Activated CD8-positive, alpha-beta memory T cell treated with anti-CD3 and anti-CD28 coated beads for 36 hours (primary cell): ENCODE results near the gene WAPL. TPM values are rescaled to one million over a fixed set of nuclear protein-coding genes. Genes with fewer than 3 reads are reported as not detected.

Experiments
- CTCF ChIA-PET: fragments of 350-600 bp; sonication (Branson Sonifier 250); formaldehyde crosslinking; loops from one replicate; lab custom pipeline; 2021; ENCODE audit warnings: antibody characterized with exemption; lab: Charles Lee
- POLR2A ChIA-PET: fragments of 350-600 bp; sonication (Branson Sonifier 250); formaldehyde crosslinking; loops from one replicate; lab custom pipeline; 2021; ENCODE audit warnings: antibody characterized with exemption; lab: Charles Lee
- total RNA-seq, 2 experiments: library from RNA; stranded (reverse); gene quantifications; one replicate each; pipeline ENCODE4 v1.2.3, GENCODE V29; 2021

The WAPL gene
- total RNA-seq, 2 experiments from 2014 or later, result 49.6 to 50.7 TPM

GRCh38 chr10:86489960-86490612 is 31.5 kb downstream of the WAPL start:
- POLR2A ChIA-PET, result no interaction called here
- CTCF ChIA-PET, result interaction anchor here (0.7 kb wide), 1 partner anchor 13 kb away, joined by 3 read pairs; no protein-coding TSS in a partner anchor

GRCh38 chr10:86489071-86489810 is 32.4 kb downstream of the WAPL start:
- ChIA-PET CTCF (no interaction called here), POLR2A (no interaction called here)

- ChIA-PET CTCF (no interaction called here), POLR2A (no interaction called here)
These were observed 34.7 kb downstream of the WAPL start for GRCh38 chr10:86486856-86487255.

GRCh38 chr10:86483664-86484063 is 37.9 kb downstream of the WAPL start:
- POLR2A ChIA-PET, result no interaction called here
- CTCF ChIA-PET, result interaction anchor here (0.7 kb wide), 2 partner anchors 8 to 316 kb away, joined by 3 to 4 read pairs; no protein-coding TSS in a partner anchor

GRCh38 chr10:86481761-86482160 is 39.8 kb downstream of the WAPL start:
- ChIA-PET CTCF (no interaction called here), POLR2A (no interaction called here)

- ChIA-PET CTCF (no interaction called here), POLR2A (no interaction called here)
These were observed 41.0 kb downstream of the WAPL start for GRCh38 chr10:86480571-86480970.

- ChIA-PET POLR2A (no interaction called here), CTCF (no interaction called here)
These were observed 49.5 kb downstream of the WAPL start for GRCh38 chr10:86472061-86472460.

- POLR2A ChIA-PET, result no interaction called here
- CTCF ChIA-PET, result interaction anchor here (0.6 to 0.7 kb wide), 2 partner anchors 17 to 841 kb away, joined by 3 read pairs; no protein-coding TSS in a partner anchor
These were observed 59.4 kb downstream of the WAPL start for GRCh38 chr10:86461963-86462804.

- POLR2A ChIA-PET, result no interaction called here
- CTCF ChIA-PET, result no interaction called here
These were observed 70.0 kb downstream of the WAPL start for GRCh38 chr10:86451604-86451960.

GRCh38 chr10:86450806-86451603 is 70.6 kb downstream of the WAPL start:
- POLR2A ChIA-PET, result no interaction called here
- CTCF ChIA-PET, result no interaction called here

- ChIA-PET CTCF (no interaction called here), POLR2A (no interaction called here)
These were observed 71.5 kb downstream of the WAPL start for GRCh38 chr10:86449926-86450558.

GRCh38 chr10:86447432-86447831 is 74.2 kb downstream of the WAPL start:
- CTCF ChIA-PET, result interaction anchor here (0.7 kb wide), 1 partner anchor 48 kb away, joined by 3 read pairs; no protein-coding TSS in a partner anchor
- POLR2A ChIA-PET, result no interaction called here

- POLR2A ChIA-PET, result no interaction called here
- CTCF ChIA-PET, result interaction anchor here (0.7 kb wide), 1 partner anchor 47 kb away, joined by 3 read pairs; no protein-coding TSS in a partner anchor
These were observed 74.6 kb downstream of the WAPL start for GRCh38 chr10:86446987-86447386.

- POLR2A ChIA-PET, result interaction anchor here (0.5 kb wide), 1 partner anchor 297 kb away, joined by 4 read pairs; no protein-coding TSS in a partner anchor
- CTCF ChIA-PET, result no interaction called here
These were observed 75.2 kb downstream of the WAPL start for GRCh38 chr10:86446440-86446839.

GRCh38 chr10:86443936-86444335 is 77.7 kb downstream of the WAPL start:
- ChIA-PET CTCF (no interaction called here), POLR2A (no interaction called here)

- POLR2A ChIA-PET, result no interaction called here
- CTCF ChIA-PET, result no interaction called here
These were observed 78.5 kb downstream of the WAPL start for GRCh38 chr10:86443069-86443468.

GRCh38 chr10:86440874-86441843 is 80.4 kb downstream of the WAPL start:
- CTCF ChIA-PET, result interaction anchor here (1.1 kb wide), 1 partner anchor 81 kb away, joined by 4 read pairs; no protein-coding TSS in a partner anchor
- POLR2A ChIA-PET, result no interaction called here
